Coronary artery (tissue), 2 donors: Measurements from ENCODE around the gene CNGA3.
"Not testable (repeated sequence)": the region's sequence is repeated elsewhere in the genome, so short reads cannot be mapped to it uniquely, and the experiment has no call there.

ENCODE experiments used
- DNase-seq: peaks from one replicate; pipeline ENCODE4 v3.0.0-alpha.2; 2017; ENCODE audit warnings: low spot score
- H3K27ac ChIP-seq, 2 donors: fragments of 200-600 bp; sonication (generic); one replicate each; pipeline ENCODE4 v1.5.1; 2016 to 2019
- H3K4me3 ChIP-seq: fragments of 200-600 bp; sonication (generic); 2 replicates; pipeline ENCODE4 v1.5.1; 2016; ENCODE audit warnings: mild to moderate bottlenecking, moderate library complexity
- TF ChIP-seq, protein P1 (sequence below): fragments of 200-600 bp; sonication (generic); IDR thresholded peaks from one replicate; pipeline ENCODE4 v1.5.1; 2019; ENCODE audit warnings: antibody characterized with exemption

Gene CNGA3

GRCh38 chr2:98433363-98433964, 87.2 kb downstream of the CNGA3 start:
- no peak for DNase-seq
- Histone ChIP-seq H3K4me3 (no peak overlapping the region), H3K27ac (no peak overlapping the region)
- TF ChIP-seq, protein P1, sequence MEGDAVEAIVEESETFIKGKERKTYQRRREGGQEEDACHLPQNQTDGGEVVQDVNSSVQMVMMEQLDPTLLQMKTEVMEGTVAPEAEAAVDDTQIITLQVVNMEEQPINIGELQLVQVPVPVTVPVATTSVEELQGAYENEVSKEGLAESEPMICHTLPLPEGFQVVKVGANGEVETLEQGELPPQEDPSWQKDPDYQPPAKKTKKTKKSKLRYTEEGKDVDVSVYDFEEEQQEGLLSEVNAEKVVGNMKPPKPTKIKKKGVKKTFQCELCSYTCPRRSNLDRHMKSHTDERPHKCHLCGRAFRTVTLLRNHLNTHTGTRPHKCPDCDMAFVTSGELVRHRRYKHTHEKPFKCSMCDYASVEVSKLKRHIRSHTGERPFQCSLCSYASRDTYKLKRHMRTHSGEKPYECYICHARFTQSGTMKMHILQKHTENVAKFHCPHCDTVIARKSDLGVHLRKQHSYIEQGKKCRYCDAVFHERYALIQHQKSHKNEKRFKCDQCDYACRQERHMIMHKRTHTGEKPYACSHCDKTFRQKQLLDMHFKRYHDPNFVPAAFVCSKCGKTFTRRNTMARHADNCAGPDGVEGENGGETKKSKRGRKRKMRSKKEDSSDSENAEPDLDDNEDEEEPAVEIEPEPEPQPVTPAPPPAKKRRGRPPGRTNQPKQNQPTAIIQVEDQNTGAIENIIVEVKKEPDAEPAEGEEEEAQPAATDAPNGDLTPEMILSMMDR, result no peak

DNA sequence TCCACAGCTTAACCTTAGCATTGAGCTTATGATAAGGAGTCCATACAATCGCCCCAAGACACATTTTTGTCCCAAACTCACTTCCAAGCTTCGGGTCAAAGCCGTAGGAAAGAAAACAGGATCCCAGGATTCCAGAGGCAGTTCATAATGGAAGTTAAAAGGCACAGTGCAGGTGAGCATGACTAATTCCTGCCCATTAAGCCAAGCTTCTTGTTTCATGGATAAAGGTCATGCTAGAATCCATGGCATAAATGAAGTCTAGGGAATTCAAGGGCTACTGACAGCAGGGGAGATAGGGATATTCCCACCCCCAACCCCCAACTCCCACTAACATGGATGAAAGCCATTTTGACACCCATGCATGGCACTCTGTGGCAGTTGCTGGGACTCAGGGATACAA, 88.2 kb downstream of the CNGA3 start:
- H3K4me3 ChIP-seq, result no peak overlapping the region
- no peak for DNase-seq
- TF ChIP-seq, protein P1, result no peak

DNA sequence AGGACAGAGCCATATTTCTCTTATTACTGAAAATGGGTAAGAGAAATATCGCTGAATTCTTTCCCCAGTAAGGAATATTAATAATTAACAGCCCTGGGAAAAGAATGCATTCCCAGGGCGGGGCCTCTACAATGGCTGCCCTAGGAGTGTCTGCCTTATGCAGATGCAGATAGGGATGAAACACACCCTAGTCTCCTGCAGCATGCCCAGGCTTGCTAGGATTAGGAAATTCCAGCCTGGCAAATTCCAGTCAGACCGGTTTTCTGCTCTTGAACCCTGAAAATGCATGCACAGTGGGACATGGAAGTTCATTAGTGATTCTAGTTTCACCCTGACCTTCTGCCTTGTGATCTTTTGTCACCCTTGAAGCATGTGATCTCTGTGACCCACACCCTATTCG, 89.4 kb downstream of the CNGA3 start:
- H3K27ac ChIP-seq, H3K4me3 ChIP-seq, DNase-seq: not testable (repeated sequence)

More for the DNA sequence above, 88.2 kb downstream of the CNGA3 start:
- no peak overlapping the region for H3K27ac ChIP-seq

- Histone ChIP-seq H3K27ac (no peak overlapping the region), H3K4me3 (no peak overlapping the region)
- DNase-seq, result no peak
- TF ChIP-seq, protein P1, result no peak
Measured at GRCh38 chr2:98436734-98437133, 90.5 kb downstream of the CNGA3 start.

DNA sequence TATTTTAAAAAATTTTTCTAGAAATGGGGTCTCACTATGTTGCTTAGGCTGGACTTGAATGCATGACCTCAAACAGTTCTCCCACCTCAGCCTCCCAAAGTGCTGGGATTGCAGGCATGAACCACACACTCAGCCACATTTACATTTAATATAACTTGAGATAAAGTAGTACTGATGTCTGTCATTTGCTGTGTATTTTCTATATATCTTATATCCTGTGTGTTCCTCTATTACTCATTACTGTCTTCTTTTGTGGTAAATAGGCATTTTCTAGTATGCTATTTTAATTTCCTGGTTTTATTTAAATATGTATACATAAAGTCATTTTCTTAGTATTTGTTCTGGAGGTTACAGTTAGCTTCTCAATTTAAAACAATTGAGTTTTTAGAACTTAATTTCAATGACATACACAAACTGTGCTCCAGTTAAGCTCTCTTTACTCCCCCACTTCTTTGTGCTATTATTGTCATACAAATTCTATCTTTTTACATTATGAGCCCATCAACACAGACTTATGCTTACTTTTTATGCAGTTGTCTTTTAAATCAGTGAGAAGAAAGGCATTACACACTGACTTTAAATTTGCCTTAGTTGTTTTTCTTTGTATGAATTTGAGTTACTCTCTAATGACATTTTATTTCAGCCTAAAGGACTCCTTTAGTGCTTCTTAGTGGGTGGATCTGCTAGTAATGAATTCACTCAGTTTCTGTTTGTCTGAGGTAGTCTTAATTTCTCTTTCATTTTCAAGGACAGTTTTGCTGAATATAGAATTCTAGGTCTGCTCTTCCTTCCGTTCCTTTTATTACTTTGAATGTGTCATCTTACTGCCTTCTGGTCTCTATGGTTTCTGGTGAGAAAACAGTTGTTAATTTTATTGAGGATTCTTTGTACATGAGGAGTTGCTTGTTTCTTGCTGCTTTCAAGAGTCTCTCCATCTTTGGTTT, 92.2 kb downstream of the CNGA3 start:
- Histone ChIP-seq H3K27ac (no peak overlapping the region), H3K4me3 (no peak overlapping the region)
- TF ChIP-seq, protein P1, result no peak
- DNase-seq, result no peak

- Histone ChIP-seq H3K4me3 (no peak overlapping the region), H3K27ac (no peak overlapping the region)
- DNase-seq, result no peak
- TF ChIP-seq, protein P1, result no peak
Measured at GRCh38 chr2:98441706-98442450, 95.6 kb downstream of the CNGA3 start.

DNA sequence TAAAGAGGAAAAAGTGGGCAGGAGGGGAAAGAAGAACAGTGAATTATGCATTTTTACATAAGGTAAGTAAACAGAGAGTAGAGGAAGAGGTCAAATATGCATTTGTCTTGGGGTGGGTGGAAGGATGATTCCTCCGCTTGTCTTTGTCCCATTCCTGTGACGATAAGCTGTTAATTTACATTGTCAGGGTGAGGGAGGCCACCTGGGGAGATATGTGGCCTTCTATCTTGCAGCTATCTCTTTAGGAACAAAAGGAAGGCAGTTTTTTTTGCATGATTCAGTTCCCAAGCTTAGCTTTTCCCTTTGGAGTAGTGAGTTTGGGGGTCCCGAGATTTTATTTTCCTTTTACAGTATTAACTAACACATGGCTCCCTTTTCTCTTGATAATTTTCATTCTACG, 96.2 kb downstream of the CNGA3 start:
- no peak for DNase-seq
- TF ChIP-seq, protein P1, result no peak
- Histone ChIP-seq H3K4me3 (no peak overlapping the region), H3K27ac (no peak overlapping the region)
